ENCODE results near the gene ZDHHC19.

ZDHHC19 gene

GRCh38 chr3:196237203-196237602 lies 26.0 kb upstream of the ZDHHC19 start:
- Histone ChIP-seq H3K9ac (ENCODE audit: low read length) (no peak overlapping the region), H3K27ac (ENCODE audit: low read length) (no peak overlapping the region), H3K4me3 (ENCODE audit: low read length) (no peak overlapping the region), H3K4me1 (ENCODE audit: low read length) (no peaks in the 10 kb centered on the region), H3K9me3 (replicated peaks; ENCODE audit: insufficient read depth, low read length) (no peaks in the 10 kb centered on the region), H3K36me3 (replicated peaks; ENCODE audit: insufficient read depth, low read length) (no peaks in the 10 kb centered on the region), H3F3A (ENCODE audit: insufficient read depth, low read length) (no peaks in the 10 kb centered on the region), H3K79me2 (ENCODE audit: low read length) (no peaks in the 10 kb centered on the region), H3K27me3 (replicated peaks; ENCODE audit: insufficient read depth, low read length) (no peaks in the 10 kb centered on the region), H3K9me2 (replicated peaks; ENCODE audit: insufficient read depth, low read length) (no peaks in the 10 kb centered on the region), H2AFZ (ENCODE audit: low read length) (no peak overlapping the region), H4K20me1 (ENCODE audit: insufficient read depth, low read length) (no peaks in the 10 kb centered on the region), H3K4me2 (ENCODE audit: low read depth, low read length) (no peak overlapping the region)
- TF ChIP-seq EZH2phosphoT487 (IDR thresholded peaks at IDR 0.05; ENCODE audit: low read length) (no peak), EZH2 (optimal IDR thresholded peaks at IDR 0.05; ENCODE audit: low read depth, low read length) (no peak)
- TF ChIP-seq, protein P1, sequence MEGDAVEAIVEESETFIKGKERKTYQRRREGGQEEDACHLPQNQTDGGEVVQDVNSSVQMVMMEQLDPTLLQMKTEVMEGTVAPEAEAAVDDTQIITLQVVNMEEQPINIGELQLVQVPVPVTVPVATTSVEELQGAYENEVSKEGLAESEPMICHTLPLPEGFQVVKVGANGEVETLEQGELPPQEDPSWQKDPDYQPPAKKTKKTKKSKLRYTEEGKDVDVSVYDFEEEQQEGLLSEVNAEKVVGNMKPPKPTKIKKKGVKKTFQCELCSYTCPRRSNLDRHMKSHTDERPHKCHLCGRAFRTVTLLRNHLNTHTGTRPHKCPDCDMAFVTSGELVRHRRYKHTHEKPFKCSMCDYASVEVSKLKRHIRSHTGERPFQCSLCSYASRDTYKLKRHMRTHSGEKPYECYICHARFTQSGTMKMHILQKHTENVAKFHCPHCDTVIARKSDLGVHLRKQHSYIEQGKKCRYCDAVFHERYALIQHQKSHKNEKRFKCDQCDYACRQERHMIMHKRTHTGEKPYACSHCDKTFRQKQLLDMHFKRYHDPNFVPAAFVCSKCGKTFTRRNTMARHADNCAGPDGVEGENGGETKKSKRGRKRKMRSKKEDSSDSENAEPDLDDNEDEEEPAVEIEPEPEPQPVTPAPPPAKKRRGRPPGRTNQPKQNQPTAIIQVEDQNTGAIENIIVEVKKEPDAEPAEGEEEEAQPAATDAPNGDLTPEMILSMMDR (IDR thresholded peaks at IDR 0.05; ENCODE audit: low read length) = no peak
- no peak for DNase-seq

DNA sequence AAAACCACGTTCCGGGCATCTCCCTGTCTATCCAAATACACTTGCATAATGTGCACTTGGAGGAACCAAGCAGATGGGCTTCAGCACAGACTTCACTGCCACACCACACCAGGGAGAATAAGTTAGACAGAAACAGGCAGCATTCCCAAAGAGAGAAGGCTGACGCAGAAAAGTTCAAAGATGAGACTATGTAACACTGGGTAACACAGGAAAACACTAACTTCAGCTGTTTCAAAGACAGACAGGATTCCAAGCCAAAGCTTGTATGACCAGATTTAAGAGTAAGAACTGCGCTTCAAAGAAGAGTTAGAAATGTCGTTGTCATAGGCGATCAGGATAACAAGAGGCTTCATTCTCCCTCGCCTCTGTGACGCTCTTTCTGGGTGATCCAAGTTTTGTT lies 25.0 kb upstream of the ZDHHC19 start:
- H3K4me2 ChIP-seq (ENCODE audit: low read depth, low read length) = no peak overlapping the region
- no peaks in the 10 kb centered on the region for H3K9me2 ChIP-seq (replicated peaks; ENCODE audit: insufficient read depth, low read length)
- TF ChIP-seq EZH2phosphoT487 (IDR thresholded peaks at IDR 0.05; ENCODE audit: low read length) (no peak), EZH2 (optimal IDR thresholded peaks at IDR 0.05; ENCODE audit: low read depth, low read length) (no peak)
- TF ChIP-seq, protein P1 (IDR thresholded peaks at IDR 0.05; ENCODE audit: low read length) = no peak

GRCh38 chr3:196235452-196236122 lies 24.4 kb upstream of the ZDHHC19 start:
- H3K27ac ChIP-seq (ENCODE audit: low read length) = no peak overlapping the region
- H3K4me1 ChIP-seq (ENCODE audit: low read length) = no peaks in the 10 kb centered on the region
- H3K9me3 ChIP-seq (replicated peaks; ENCODE audit: insufficient read depth, low read length) = no peaks in the 10 kb centered on the region
- no peak for TF ChIP-seq EZH2phosphoT487 (IDR thresholded peaks at IDR 0.05; ENCODE audit: low read length)
- TF ChIP-seq, protein P1 (IDR thresholded peaks at IDR 0.05; ENCODE audit: low read length) = no peak
- TF ChIP-seq EZH2 (optimal IDR thresholded peaks at IDR 0.05; ENCODE audit: low read depth, low read length) = no peak
- no peak overlapping the region for H2AFZ ChIP-seq (ENCODE audit: low read length)
- H3K9ac ChIP-seq (ENCODE audit: low read length) = no peak overlapping the region
- no peaks in the 10 kb centered on the region for H3K27me3 ChIP-seq (replicated peaks; ENCODE audit: insufficient read depth, low read length)
- H3F3A ChIP-seq (ENCODE audit: insufficient read depth, low read length) = no peaks in the 10 kb centered on the region
- H3K9me2 ChIP-seq (replicated peaks; ENCODE audit: insufficient read depth, low read length) = no peaks in the 10 kb centered on the region
- no peak for DNase-seq
- H3K4me2 ChIP-seq (ENCODE audit: low read depth, low read length) = no peak overlapping the region
- no peaks in the 10 kb centered on the region for H3K79me2 ChIP-seq (ENCODE audit: low read length)
- H3K36me3 ChIP-seq (replicated peaks; ENCODE audit: insufficient read depth, low read length) = no peaks in the 10 kb centered on the region
- no peak overlapping the region for H3K4me3 ChIP-seq (ENCODE audit: low read length)
- H4K20me1 ChIP-seq (ENCODE audit: insufficient read depth, low read length) = no peaks in the 10 kb centered on the region

More for the DNA sequence above, 25.0 kb upstream of the ZDHHC19 start:
- Histone ChIP-seq H3K9me3 (replicated peaks; ENCODE audit: insufficient read depth, low read length) (no peaks in the 10 kb centered on the region), H3K4me3 (ENCODE audit: low read length) (no peak overlapping the region), H4K20me1 (ENCODE audit: insufficient read depth, low read length) (no peaks in the 10 kb centered on the region), H2AFZ (ENCODE audit: low read length) (no peak overlapping the region), H3K36me3 (replicated peaks; ENCODE audit: insufficient read depth, low read length) (no peaks in the 10 kb centered on the region), H3K9ac (ENCODE audit: low read length) (no peak overlapping the region), H3K27me3 (replicated peaks; ENCODE audit: insufficient read depth, low read length) (no peaks in the 10 kb centered on the region), H3K27ac (ENCODE audit: low read length) (no peak overlapping the region), H3K4me1 (ENCODE audit: low read length) (no peaks in the 10 kb centered on the region), H3F3A (ENCODE audit: insufficient read depth, low read length) (no peaks in the 10 kb centered on the region), H3K79me2 (ENCODE audit: low read length) (no peaks in the 10 kb centered on the region)
- DNase-seq = no peak
